ENCODE results near the gene HELZ.
"Not testable (repeated sequence)": the region's sequence is repeated elsewhere in the genome, so short reads cannot be mapped to it uniquely, and the experiment has no call there.

HELZ gene

GRCh38 chr17:67245073-67245693 is at the start of gene HELZ:
Gene HELZ (minus strand): TSS chr17:67245196. CDS start chr17:67218804, 26,392 bp downstream.
- DNase-seq (ENCODE audit: low spot score), result peak; percentile 95

GRCh38 chr17:67293251-67294203 is 48.5 kb upstream of the HELZ start:
- peak; percentile 83 for DNase-seq (ENCODE audit: low spot score)

- DNase-seq (ENCODE audit: low spot score), result peak; percentile 64
Observed at GRCh38 chr17:67290711-67291291, 45.8 kb upstream of the HELZ start.

- no peak for DNase-seq (ENCODE audit: low spot score)
Observed at GRCh38 chr17:67290244-67290643, 45.2 kb upstream of the HELZ start.

GRCh38 chr17:67289181-67289876 is 44.3 kb upstream of the HELZ start:
- DNase-seq (ENCODE audit: low spot score), result peak; percentile 56

- not testable (repeated sequence) for DNase-seq (ENCODE audit: low spot score)
Observed at GRCh38 chr17:67286826-67287225, 41.8 kb upstream of the HELZ start.

GRCh38 chr17:67285360-67285759 is 40.4 kb upstream of the HELZ start:
- DNase-seq (ENCODE audit: low spot score), result no peak

GRCh38 chr17:67283731-67284516 is 38.9 kb upstream of the HELZ start:
- DNase-seq (ENCODE audit: low spot score), result no peak

GRCh38 chr17:67281743-67282142 is 36.7 kb upstream of the HELZ start:
- peak; percentile 75 for DNase-seq (ENCODE audit: low spot score)

- peak; percentile 74 for DNase-seq (ENCODE audit: low spot score)
Observed at GRCh38 chr17:67281053-67281452, 36.1 kb upstream of the HELZ start.

GRCh38 chr17:67280279-67280678 is 35.3 kb upstream of the HELZ start:
- no peak for DNase-seq (ENCODE audit: low spot score)

- DNase-seq (ENCODE audit: low spot score), result no peak
Observed at GRCh38 chr17:67279115-67279514, 34.1 kb upstream of the HELZ start.

GRCh38 chr17:67278363-67278762 is 33.4 kb upstream of the HELZ start:
- DNase-seq (ENCODE audit: low spot score), result no peak

GRCh38 chr17:67276075-67276474 is 31.1 kb upstream of the HELZ start:
- peak; percentile 73 for DNase-seq (ENCODE audit: low spot score)

GRCh38 chr17:67274466-67274865 is 29.5 kb upstream of the HELZ start:
- no peak for DNase-seq (ENCODE audit: low spot score)

- DNase-seq (ENCODE audit: low spot score), result no peak
Observed at GRCh38 chr17:67273900-67274299, 28.9 kb upstream of the HELZ start.

- no peak for DNase-seq (ENCODE audit: low spot score)
Observed at GRCh38 chr17:67272312-67273047, 27.5 kb upstream of the HELZ start.

GRCh38 chr17:67271187-67271586 is 26.2 kb upstream of the HELZ start:
- not testable (repeated sequence) for DNase-seq (ENCODE audit: low spot score)

GRCh38 chr17:67270416-67270815 is 25.4 kb upstream of the HELZ start:
- no peak for DNase-seq (ENCODE audit: low spot score)

GRCh38 chr17:67266496-67266895 is 21.5 kb upstream of the HELZ start:
- DNase-seq (ENCODE audit: low spot score), result no peak
